IPS-20b (cell line): Measurements from ENCODE around the gene DLX5.
A peak's percentile ranks its signal among the peaks of the same experiment; 100 is the strongest.
"Not testable (repeated sequence)": the region's sequence is repeated elsewhere in the genome, so short reads cannot be mapped to it uniquely, and the experiment has no call there.

Experiments
- H3K27ac ChIP-seq: one replicate; pipeline ENCODE4 v1.5.1; 2013; ENCODE audit warnings: low read length
- H3K27me3 ChIP-seq: 2 replicates; pipeline ENCODE4 v1.6.1; 2013; ENCODE audit warnings: mild to moderate bottlenecking, low read length, inconsistent platforms; ENCODE audit not compliant: insufficient read depth
- H3K36me3 ChIP-seq: 2 replicates; pipeline ENCODE4 v1.6.1; 2013; ENCODE audit warnings: low read depth, mild to moderate bottlenecking, inconsistent platforms, low read length, moderate library complexity; ENCODE audit not compliant: insufficient read depth
- H3K4me1 ChIP-seq: 2 replicates; pipeline ENCODE4 v1.6.1; 2013; ENCODE audit warnings: mild to moderate bottlenecking, control low read depth, inconsistent platforms, low read length, moderate library complexity; ENCODE audit not compliant: insufficient read depth
- H3K4me3 ChIP-seq: 2 replicates; pipeline ENCODE4 v1.5.1; 2013; ENCODE audit warnings: mild to moderate bottlenecking, low read length, inconsistent platforms
- H3K9ac ChIP-seq: 2 replicates; pipeline ENCODE4 v1.6.1; 2013; ENCODE audit warnings: low read depth, mild to moderate bottlenecking, inconsistent platforms, low read length, moderate library complexity
- H3K9me3 ChIP-seq: 2 replicates; pipeline ENCODE4 v1.6.1; 2013; ENCODE audit warnings: mild to moderate bottlenecking, low read depth, low read length, inconsistent platforms; ENCODE audit not compliant: insufficient read depth

The DLX5 gene

DNA sequence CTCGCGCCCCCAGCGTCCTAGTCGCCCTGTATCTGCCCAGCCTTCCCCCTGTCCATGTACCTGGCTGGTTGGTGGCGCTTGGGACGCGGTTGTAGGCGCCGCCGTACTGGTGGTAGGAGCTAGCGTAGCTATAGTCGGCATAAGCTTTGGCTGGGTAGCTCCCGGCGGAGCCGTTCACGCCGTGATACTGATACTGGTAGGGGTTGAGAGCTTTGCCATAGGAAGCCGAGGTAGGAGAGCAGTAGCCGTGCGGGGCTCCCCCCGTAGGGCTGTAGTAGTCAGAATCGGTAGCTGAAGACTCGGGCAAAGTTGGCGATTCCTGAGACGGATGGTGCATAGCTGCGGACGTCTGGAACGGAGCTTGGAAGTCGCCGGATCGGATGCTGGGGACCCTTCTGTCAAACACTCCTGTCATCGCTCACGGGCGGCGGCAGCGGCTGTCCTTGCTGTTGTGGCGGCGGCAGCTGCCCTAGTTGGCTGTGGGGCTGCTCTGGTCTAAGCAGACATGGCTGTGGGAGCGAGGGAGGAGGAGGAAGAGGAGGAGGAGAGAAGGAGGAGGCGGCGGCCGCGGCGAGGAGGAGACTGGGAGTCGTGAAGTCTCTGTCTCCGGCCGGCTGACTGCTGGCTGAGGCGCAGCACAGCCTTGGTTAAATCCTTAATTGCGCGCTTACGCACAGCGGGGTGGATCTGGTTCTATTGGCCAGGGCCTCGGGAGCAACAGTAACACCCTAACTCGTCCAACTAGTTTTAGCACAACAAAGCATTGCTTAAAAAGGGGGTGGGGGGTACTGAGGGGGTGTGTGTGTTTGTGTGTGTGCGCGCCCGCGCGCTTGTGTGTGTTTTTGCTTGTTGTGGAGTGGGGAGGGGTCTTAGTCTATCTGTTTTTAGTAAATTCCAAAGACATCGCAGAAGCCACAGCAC is at the start of gene DLX5:
DLX5 (minus strand) TSS at position 623 of the 921 bp plus-strand sequence; CDS start at position 415, 208 bp downstream.
- Histone ChIP-seq H3K4me1 (peaks cover 30% of the 10 kb centered on the region), H3K4me3 (peak within 1 kb of the TSS; percentile 64), H3K36me3 (no peaks in the 10 kb centered on the region), H3K27me3 (peaks cover 85% of the 10 kb centered on the region), H3K9ac (no peak within 1 kb of the TSS), H3K27ac (no peak within 1 kb of the TSS), H3K9me3 (no peaks in the 10 kb centered on the region; the same call in 1 of the 2 replicates)

DNA sequence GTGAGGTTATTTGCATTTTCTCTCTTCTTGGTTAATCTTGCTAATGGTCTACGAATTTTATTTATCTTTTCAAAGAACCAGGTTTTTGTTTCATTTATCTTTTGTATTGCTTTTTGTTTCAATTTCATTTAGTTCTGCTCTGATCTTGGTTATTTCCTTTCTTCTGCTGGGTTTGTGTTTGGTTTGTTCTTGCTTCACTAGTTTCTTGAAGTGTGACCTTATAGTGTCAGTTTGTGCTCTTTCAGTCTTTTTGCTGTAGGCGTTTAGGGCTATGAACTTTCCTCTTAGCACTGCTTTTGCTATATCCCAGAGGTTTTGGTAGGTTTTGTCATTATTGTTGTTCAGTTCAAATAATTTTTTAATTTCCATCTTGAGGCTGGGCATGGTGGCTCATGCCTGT is 47.4 kb upstream of the DLX5 start:
- H3K27ac ChIP-seq, H3K4me3 ChIP-seq, H3K4me1 ChIP-seq, H3K27me3 ChIP-seq, H3K36me3 ChIP-seq, H3K9ac ChIP-seq: not testable (repeated sequence)
- H3K9me3 ChIP-seq, result peaks cover 15% of the 10 kb centered on the region; the same call in 1 of the 2 replicates

DNA sequence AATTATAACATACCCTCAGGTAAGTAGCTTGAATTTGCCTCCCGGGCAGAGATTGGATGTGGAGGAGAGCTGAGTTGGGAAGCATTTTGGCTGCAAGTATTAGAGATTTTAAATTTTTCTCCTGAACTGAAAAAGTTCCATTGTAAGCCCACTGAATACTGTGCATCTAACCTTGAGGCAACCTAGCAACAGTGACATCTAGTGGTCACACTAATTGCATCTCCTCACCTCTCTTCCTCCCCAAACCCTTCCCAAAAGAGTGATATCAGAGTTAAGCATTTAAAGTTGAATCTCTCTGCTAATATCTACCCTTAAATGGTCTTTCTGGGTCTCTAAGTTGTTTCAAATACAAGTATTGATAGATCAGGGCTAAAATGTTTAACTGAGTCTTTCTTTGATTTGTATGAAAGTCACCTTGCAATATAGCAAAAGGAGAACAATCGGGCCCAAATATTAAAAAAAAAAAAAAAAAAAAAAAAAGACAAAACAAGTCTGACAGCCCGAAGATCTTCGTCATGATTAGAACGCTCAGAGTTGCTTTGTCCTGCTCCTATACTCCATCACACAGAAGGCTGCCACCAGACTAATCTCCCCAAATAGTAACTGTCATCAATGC is 40.4 kb upstream of the DLX5 start:
- Histone ChIP-seq H3K4me1 (no peaks in the 10 kb centered on the region), H3K9me3 (no peaks in the 10 kb centered on the region), H3K9ac (no peak overlapping the region), H3K27me3 (no peaks in the 10 kb centered on the region), H3K4me3 (no peak overlapping the region), H3K36me3 (no peaks in the 10 kb centered on the region), H3K27ac (no peak overlapping the region)

DNA sequence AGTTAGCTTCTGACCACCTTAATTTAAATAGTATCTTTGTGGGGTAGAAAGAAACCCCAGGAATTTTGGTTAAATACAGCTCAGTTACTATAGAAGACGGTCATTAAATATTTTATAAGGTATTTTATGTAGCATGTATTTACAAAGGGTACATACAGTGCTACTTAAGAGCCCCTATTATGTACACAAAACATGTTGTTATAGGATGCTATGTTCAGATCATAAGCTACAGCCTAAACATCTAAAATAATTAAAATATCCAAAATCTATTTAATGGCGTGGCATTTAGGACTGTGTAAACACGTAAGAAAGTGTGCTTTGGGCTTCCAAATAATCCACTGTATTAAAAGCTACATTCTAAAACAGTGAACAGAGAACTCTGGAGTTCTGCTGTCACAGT is 39.4 kb upstream of the DLX5 start:
- H3K36me3 ChIP-seq, result no peaks in the 10 kb centered on the region
- no peaks in the 10 kb centered on the region for H3K4me1 ChIP-seq
- H3K9me3 ChIP-seq, result no peaks in the 10 kb centered on the region
- H3K4me3 ChIP-seq, result no peak overlapping the region
- H3K27me3 ChIP-seq, result no peaks in the 10 kb centered on the region
- no peak overlapping the region for H3K27ac ChIP-seq
- no peak overlapping the region for H3K9ac ChIP-seq

DNA sequence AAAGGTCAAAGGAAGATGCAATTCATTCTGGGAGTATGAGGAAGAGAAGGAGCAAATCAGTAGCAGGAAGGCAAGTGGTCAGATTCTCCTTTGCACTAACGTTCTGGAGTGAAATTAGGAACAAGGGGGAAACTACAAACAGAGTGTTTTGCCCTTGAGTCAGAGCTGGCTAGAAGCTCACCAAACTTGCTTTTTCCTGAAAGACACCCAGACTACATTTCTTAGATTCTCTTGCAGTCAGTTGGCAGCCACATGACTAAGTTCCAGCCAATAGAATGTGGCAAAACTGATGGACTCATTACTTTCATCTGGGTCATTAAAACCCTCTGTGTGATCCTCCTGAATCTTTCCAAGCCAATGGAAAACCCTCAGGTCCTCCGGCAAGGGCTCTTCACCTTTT is 18.6 kb upstream of the DLX5 start:
- no peaks in the 10 kb centered on the region for H3K4me1 ChIP-seq
- H3K27ac ChIP-seq, result no peak overlapping the region
- no peaks in the 10 kb centered on the region for H3K36me3 ChIP-seq
- H3K9me3 ChIP-seq, result no peaks in the 10 kb centered on the region
- H3K9ac ChIP-seq, result no peak overlapping the region
- no peak overlapping the region for H3K4me3 ChIP-seq
- peaks cover 5% of the 10 kb centered on the region; the same call in 1 of the 2 replicates for H3K27me3 ChIP-seq

DNA sequence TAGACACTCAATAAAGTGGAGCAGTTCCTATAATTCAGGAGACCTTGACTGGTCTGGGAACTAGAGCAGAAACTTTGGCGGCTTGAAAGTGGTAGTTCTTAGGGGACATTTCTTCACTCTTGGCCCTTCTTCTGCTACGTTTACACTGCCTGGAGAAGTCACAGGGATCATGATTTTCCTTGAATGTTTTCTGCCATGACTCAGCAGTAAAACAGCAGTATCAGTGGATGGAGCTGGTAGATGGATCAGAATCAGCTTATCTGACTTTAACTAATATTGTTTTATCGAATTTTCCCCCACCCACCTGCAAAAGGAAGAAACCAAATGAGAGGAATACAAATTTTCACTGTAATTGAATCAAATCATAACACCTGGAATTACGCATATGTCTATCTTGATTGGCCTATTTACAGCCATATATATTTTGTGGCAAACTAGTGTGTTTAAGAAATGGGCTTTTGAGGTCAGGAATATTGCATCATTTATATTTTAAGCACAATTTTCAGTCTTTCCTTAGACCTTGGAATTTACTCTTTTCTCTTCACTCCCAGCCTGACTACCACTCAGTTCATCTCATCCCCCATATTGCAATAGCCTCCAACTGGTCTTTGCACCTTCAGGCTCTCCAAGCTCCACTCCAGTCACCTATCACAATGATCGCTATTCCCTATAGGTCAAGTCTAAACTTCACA is 14.9 kb upstream of the DLX5 start:
- Histone ChIP-seq H3K4me1 (no peaks in the 10 kb centered on the region), H3K36me3 (no peaks in the 10 kb centered on the region), H3K27me3 (peaks cover 5% of the 10 kb centered on the region; the same call in 1 of the 2 replicates), H3K9me3 (no peaks in the 10 kb centered on the region), H3K4me3 (no peak overlapping the region), H3K27ac (no peak overlapping the region), H3K9ac (no peak overlapping the region)

DNA sequence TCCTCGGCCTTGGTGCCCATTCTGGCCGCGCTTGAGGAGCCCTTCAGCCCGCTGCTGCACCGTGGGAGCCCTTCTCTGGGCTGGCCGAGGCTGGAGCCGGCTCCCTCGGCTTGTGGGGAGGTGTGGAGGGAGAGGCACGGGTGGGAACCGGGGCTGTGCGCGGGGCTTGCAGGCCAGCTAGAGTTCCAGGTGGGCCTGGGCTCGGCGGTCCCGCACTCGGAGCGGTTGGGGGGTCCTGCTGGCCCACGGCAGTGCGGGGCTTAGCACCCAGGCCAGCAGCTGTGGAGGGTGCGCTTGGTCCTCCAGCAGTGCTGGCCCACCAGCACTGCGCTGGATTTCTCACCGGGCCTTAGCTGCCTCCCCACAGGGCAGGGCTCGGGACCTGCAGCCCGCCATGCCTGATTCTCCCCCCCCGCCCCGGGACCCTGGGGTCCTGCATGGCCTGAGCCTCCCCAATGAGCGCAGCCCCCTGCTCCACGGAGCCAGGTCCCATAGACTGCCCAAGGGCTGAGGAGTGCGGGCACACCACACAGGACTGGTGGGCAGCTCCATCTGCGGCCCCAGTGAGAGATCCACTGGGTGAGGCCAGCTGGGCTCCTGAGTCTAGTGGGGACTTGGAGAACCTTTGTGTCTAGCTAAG is 9.7 kb upstream of the DLX5 start:
- not testable (repeated sequence) for H3K4me1 ChIP-seq, H3K9me3 ChIP-seq, H3K27ac ChIP-seq, H3K9ac ChIP-seq, H3K36me3 ChIP-seq, H3K4me3 ChIP-seq
- peaks cover 17% of the 10 kb centered on the region; the same call in 1 of the 2 replicates for H3K27me3 ChIP-seq

DNA sequence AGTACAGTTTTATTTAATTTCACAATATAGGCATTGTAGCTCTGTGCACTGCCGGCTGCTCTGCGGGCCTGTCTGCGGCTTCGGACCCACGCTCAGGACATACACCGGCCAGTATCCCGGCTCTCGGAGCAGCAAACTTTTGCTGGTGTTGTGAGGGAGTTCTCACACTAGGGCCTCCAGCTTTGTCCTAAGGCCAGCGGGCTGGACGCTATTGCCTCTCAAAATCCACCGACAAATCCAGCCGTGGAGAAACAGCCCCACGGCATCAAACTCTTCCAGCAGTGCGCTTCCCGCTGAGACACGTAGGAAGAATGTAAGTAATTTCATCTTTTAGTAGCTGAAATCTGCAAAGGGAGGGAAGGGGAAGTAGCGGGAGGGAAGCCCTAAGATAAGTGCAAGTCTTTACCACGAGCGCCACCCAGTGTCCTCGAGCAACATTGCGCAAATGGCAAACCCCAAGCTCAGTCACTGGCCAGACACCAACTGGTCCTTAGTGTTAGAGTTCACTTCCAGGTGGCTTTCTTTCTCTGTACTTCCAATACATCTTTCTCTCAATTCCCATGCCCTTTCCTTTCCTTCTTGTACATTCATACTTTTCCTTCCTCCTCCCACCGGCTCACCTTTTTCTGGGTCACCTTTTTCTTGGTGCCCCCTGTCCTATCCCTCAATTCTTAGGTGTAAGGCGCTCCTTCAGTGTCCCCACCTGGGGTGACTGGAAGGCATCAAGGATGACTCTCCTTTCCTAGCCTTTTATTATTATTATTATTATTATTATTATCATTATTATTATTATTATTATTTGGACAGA is 3.0 kb upstream of the DLX5 start:
- Histone ChIP-seq H3K9ac (no peak overlapping the region), H3K27me3 (peaks cover 71% of the 10 kb centered on the region), H3K9me3 (no peaks in the 10 kb centered on the region; the same call in 1 of the 2 replicates), H3K36me3 (no peaks in the 10 kb centered on the region), H3K4me1 (peaks cover 20% of the 10 kb centered on the region), H3K27ac (no peak overlapping the region), H3K4me3 (peak overlapping the region; percentile 58)

DNA sequence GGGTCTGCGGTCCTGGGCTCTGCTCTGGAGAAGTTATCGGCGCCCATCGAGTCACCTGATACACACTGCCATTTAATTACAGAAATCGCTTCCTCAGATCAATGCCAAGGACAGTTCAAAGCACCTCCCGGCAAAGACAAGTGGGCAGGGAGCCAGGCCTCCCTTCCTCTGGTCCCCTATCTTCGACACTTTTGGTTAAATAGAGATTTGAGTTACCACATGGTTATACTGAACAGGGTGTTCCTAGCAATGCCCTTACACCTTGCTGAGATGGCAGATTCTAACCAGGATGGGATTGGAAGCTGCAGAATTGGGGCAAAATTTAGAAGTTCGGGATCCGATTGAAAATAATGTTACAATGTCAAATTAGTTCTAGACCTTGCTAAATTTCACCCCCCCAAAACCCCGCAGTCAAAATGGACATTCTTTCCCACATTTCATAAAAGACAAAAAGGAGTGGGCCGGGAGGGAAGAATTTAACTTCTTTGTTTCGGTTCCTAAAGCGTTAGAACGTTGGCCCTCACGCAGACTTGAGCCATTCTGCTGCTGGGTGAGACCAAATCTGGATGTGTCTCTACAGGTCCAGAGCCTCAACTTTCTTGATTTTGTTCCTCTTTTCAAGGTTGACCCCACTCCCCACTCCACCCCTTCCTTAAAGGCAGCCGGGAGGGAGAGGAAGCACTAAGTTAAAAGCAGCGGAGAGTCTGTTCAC is 2.2 kb upstream of the DLX5 start:
- H3K36me3 ChIP-seq, result no peaks in the 10 kb centered on the region
- peaks cover 24% of the 10 kb centered on the region for H3K4me1 ChIP-seq
- no peak overlapping the region for H3K27ac ChIP-seq
- no peak overlapping the region for H3K9ac ChIP-seq
- no peaks in the 10 kb centered on the region; the same call in 1 of the 2 replicates for H3K9me3 ChIP-seq
- H3K4me3 ChIP-seq, result peak overlapping the region; percentile 58
- peaks cover 78% of the 10 kb centered on the region for H3K27me3 ChIP-seq

DNA sequence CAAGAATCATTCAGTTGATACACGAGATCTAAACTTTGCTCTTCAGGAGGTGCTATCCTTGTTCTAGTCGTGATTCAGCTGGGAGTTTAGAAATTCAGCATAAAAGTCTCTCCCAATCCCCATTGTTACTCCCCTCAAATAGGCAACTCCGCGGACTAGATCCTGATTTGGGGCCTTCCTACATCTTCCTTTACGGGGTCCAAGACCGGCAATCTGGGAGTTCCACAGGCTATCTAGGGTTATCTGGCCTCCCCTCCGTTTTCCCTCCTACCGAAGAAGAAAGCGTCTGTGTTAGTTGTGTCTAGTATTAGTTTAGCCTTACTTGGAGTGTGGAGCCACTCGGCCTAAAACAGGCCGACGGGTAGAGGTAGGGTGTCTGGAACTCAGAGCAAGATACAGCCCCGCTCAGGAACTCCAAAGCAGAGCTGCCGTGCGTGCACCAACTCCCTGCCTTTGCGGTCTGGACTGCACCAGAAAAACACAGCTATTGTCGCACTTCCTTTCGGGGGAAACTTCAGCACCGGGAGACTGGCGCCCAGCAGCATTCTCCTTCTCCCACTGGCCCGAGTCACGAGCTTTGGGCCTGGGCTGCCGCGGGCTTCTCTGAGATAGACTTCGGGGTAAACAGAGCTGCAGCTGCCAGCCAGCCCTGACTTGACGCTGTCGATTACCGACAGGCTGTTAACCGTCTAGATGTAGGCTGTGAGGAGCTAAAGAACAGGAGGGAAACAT is 1.5 kb upstream of the DLX5 start:
- H3K36me3 ChIP-seq, result no peaks in the 10 kb centered on the region
- peaks cover 27% of the 10 kb centered on the region for H3K4me1 ChIP-seq
- no peak overlapping the region for H3K27ac ChIP-seq
- H3K4me3 ChIP-seq, result peak overlapping the region; percentile 44
- no peaks in the 10 kb centered on the region; the same call in 1 of the 2 replicates for H3K9me3 ChIP-seq
- peaks cover 82% of the 10 kb centered on the region for H3K27me3 ChIP-seq
- no peak overlapping the region for H3K9ac ChIP-seq
